ENCODE results near the gene GPNMB.

GRCh38 chr7:23276947-23277346, 30.4 kb downstream of the GPNMB start:
- no peak for TF ChIP-seq RAD21 (IDR thresholded peaks at IDR 0.05; ENCODE audit: low read length)
- TF ChIP-seq, protein P1, sequence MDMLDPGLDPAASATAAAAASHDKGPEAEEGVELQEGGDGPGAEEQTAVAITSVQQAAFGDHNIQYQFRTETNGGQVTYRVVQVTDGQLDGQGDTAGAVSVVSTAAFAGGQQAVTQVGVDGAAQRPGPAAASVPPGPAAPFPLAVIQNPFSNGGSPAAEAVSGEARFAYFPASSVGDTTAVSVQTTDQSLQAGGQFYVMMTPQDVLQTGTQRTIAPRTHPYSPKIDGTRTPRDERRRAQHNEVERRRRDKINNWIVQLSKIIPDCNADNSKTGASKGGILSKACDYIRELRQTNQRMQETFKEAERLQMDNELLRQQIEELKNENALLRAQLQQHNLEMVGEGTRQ (IDR thresholded peaks at IDR 0.05; ENCODE audit: low read depth, low read length): no peak
- TF ChIP-seq CTCF (conservative IDR thresholded peaks at IDR 0.05; ENCODE audit: low read depth, low read length): no peak
- no peak for TF ChIP-seq MAFK (IDR thresholded peaks at IDR 0.05; ENCODE audit: low read depth, low read length)
- no peak for TF ChIP-seq POLR2A (IDR thresholded peaks at IDR 0.05; ENCODE audit: low read depth, low read length)
- TF ChIP-seq, protein P2, sequence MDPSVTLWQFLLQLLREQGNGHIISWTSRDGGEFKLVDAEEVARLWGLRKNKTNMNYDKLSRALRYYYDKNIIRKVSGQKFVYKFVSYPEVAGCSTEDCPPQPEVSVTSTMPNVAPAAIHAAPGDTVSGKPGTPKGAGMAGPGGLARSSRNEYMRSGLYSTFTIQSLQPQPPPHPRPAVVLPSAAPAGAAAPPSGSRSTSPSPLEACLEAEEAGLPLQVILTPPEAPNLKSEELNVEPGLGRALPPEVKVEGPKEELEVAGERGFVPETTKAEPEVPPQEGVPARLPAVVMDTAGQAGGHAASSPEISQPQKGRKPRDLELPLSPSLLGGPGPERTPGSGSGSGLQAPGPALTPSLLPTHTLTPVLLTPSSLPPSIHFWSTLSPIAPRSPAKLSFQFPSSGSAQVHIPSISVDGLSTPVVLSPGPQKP (IDR thresholded peaks at IDR 0.05; ENCODE audit: borderline replicate concordance, low read depth, low read length): no peak
- no peak for TF ChIP-seq SMC3 (IDR thresholded peaks at IDR 0.05; ENCODE audit: low read depth, low read length)
- TF ChIP-seq MXI1 (IDR thresholded peaks at IDR 0.05; ENCODE audit: borderline replicate concordance, low read depth, low read length): no peak
- no peak for TF ChIP-seq CEBPB (IDR thresholded peaks at IDR 0.05; ENCODE audit: low read depth, low read length)
- TF ChIP-seq RCOR1 (IDR thresholded peaks at IDR 0.05; ENCODE audit: insufficient replicate concordance, low read length): no peak
- no peak for TF ChIP-seq RFX5 (IDR thresholded peaks at IDR 0.05; ENCODE audit: low read depth, low read length)
